OCI-LY1 (cell line): ENCODE results near the gene NIT1.

Experiments used
- H2AFZ ChIP-seq: fragments of 200-600 bp; sonication (generic), shearing (Covaris generic); 2 replicates; pipeline ENCODE4 v1.6.0; 2014; ENCODE audit warnings: antibody characterized with exemption, mild to moderate bottlenecking, low read length
- H3F3A ChIP-seq: fragments of 200-600 bp; sonication (generic), shearing (Covaris generic); 2 replicates; pipeline ENCODE4 v1.6.0; 2014; ENCODE audit warnings: mild to moderate bottlenecking, antibody characterized with exemption, low read length, moderate library complexity; ENCODE audit not compliant: insufficient read depth
- H3K27ac ChIP-seq: fragments of 200-600 bp; sonication (generic); 2 replicates; pipeline ENCODE4 v1.5.1; 2014; ENCODE audit warnings: low read length, mixed run types, mild to moderate bottlenecking, low read depth; ENCODE audit not compliant: poor library complexity, severe bottlenecking
- H3K27me3 ChIP-seq: fragments of 200-600 bp; sonication (generic); 2 replicates; pipeline ENCODE4 v1.6.0; 2014; ENCODE audit warnings: antibody characterized with exemption, mild to moderate bottlenecking, low read length, moderate library complexity; ENCODE audit not compliant: insufficient read depth
- H3K36me3 ChIP-seq: fragments of 200-600 bp; sonication (generic); 2 replicates; pipeline ENCODE4 v1.6.1; 2014; ENCODE audit warnings: mild to moderate bottlenecking, antibody characterized with exemption, low read length, moderate library complexity, mixed read lengths; ENCODE audit not compliant: insufficient read depth
- H3K4me1 ChIP-seq: fragments of 200-600 bp; sonication (generic); 2 replicates; pipeline ENCODE4 v1.5.1; 2014; ENCODE audit warnings: mild to moderate bottlenecking, low read length, moderate library complexity; ENCODE audit not compliant: insufficient read depth, severe bottlenecking
- H3K4me2 ChIP-seq: fragments of 200-600 bp; sonication (generic), shearing (Covaris generic); 2 replicates; pipeline ENCODE4 v1.6.1; 2014; ENCODE audit warnings: low read length
- H3K4me3 ChIP-seq: fragments of 200-600 bp; sonication (generic); 2 replicates; pipeline ENCODE4 v1.5.1; 2014; ENCODE audit warnings: low read length, low read depth, mild to moderate bottlenecking, mixed read lengths; ENCODE audit not compliant: poor library complexity, severe bottlenecking
- H3K79me2 ChIP-seq: fragments of 200-600 bp; shearing (Covaris generic); 2 replicates; pipeline ENCODE4 v1.6.1; 2016; ENCODE audit warnings: mixed run types, low read length, mixed read lengths; ENCODE audit not compliant: insufficient read depth
- H3K9ac ChIP-seq: fragments of 200-600 bp; sonication (generic), shearing (Covaris generic); 2 replicates; pipeline ENCODE4 v1.6.1; 2014; ENCODE audit warnings: mild to moderate bottlenecking, low read length, mixed read lengths
- H3K9me2 ChIP-seq: fragments of 200-600 bp; sonication (generic), shearing (Covaris generic); 2 replicates; pipeline ENCODE4 v1.6.1; 2014; ENCODE audit warnings: low read depth, mild to moderate bottlenecking, low read length, mixed read lengths
- H3K9me3 ChIP-seq: fragments of 200-600 bp; shearing (Covaris generic); 2 replicates; pipeline ENCODE4 v1.6.1; 2014; ENCODE audit warnings: low read length, mixed read lengths
- H4K20me1 ChIP-seq: fragments of 200-600 bp; sonication (generic), shearing (Covaris generic); 2 replicates; pipeline ENCODE4 v1.6.0; 2016; ENCODE audit warnings: mild to moderate bottlenecking, low read length; ENCODE audit not compliant: insufficient read depth
- EZH2 ChIP-seq: fragments of 200-600 bp; sonication (generic), shearing (Covaris generic); IDR thresholded peaks from 2 replicates; pipeline ENCODE4 v1.8.0; 2017; ENCODE audit warnings: borderline replicate concordance, mixed run types, mild to moderate bottlenecking, antibody characterized with exemption, low read length, moderate library complexity, mixed read lengths
- TF ChIP-seq, protein P1 (sequence below): fragments of 200-600 bp; sonication (generic), shearing (Covaris generic); IDR thresholded peaks from 2 replicates; pipeline ENCODE4 v1.5.1; 2017; ENCODE audit warnings: mild to moderate bottlenecking, antibody characterized with exemption, low read length, moderate library complexity, mixed read lengths

The NIT1 gene

GRCh38 chr1:161117759-161118581, at the start of gene NIT1, which contains the start of gene PFDN2:
TSS of gene NIT1 (plus strand) at chr1:161118105. CDS start at chr1:161118177, 72 bp downstream.
TSS of gene PFDN2 (minus strand) at chr1:161118037. CDS start at chr1:161118026, 11 bp downstream.
- peak within 1 kb of the TSS; percentile 66 for H3K27ac ChIP-seq
- H3K9me2 ChIP-seq = no peaks in the 10 kb centered on the region
- H3K79me2 ChIP-seq = peaks cover 47% of the 10 kb centered on the region
- H3K4me1 ChIP-seq = peaks cover 51% of the 10 kb centered on the region
- no peaks in the 10 kb centered on the region for H3F3A ChIP-seq
- H3K36me3 ChIP-seq = peaks cover 62% of the 10 kb centered on the region
- H3K4me2 ChIP-seq = peak within 1 kb of the TSS; percentile 92
- no peak within 1 kb of the TSS for H2AFZ ChIP-seq
- H3K9me3 ChIP-seq = no peaks in the 10 kb centered on the region
- peak within 1 kb of the TSS; percentile 95 for H3K9ac ChIP-seq
- TF ChIP-seq, protein P1, sequence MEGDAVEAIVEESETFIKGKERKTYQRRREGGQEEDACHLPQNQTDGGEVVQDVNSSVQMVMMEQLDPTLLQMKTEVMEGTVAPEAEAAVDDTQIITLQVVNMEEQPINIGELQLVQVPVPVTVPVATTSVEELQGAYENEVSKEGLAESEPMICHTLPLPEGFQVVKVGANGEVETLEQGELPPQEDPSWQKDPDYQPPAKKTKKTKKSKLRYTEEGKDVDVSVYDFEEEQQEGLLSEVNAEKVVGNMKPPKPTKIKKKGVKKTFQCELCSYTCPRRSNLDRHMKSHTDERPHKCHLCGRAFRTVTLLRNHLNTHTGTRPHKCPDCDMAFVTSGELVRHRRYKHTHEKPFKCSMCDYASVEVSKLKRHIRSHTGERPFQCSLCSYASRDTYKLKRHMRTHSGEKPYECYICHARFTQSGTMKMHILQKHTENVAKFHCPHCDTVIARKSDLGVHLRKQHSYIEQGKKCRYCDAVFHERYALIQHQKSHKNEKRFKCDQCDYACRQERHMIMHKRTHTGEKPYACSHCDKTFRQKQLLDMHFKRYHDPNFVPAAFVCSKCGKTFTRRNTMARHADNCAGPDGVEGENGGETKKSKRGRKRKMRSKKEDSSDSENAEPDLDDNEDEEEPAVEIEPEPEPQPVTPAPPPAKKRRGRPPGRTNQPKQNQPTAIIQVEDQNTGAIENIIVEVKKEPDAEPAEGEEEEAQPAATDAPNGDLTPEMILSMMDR = no peak
- no peak for TF ChIP-seq EZH2
- no peaks in the 10 kb centered on the region for H3K27me3 ChIP-seq
- peak within 1 kb of the TSS; percentile 97 for H3K4me3 ChIP-seq
- no peaks in the 10 kb centered on the region for H4K20me1 ChIP-seq

DNA sequence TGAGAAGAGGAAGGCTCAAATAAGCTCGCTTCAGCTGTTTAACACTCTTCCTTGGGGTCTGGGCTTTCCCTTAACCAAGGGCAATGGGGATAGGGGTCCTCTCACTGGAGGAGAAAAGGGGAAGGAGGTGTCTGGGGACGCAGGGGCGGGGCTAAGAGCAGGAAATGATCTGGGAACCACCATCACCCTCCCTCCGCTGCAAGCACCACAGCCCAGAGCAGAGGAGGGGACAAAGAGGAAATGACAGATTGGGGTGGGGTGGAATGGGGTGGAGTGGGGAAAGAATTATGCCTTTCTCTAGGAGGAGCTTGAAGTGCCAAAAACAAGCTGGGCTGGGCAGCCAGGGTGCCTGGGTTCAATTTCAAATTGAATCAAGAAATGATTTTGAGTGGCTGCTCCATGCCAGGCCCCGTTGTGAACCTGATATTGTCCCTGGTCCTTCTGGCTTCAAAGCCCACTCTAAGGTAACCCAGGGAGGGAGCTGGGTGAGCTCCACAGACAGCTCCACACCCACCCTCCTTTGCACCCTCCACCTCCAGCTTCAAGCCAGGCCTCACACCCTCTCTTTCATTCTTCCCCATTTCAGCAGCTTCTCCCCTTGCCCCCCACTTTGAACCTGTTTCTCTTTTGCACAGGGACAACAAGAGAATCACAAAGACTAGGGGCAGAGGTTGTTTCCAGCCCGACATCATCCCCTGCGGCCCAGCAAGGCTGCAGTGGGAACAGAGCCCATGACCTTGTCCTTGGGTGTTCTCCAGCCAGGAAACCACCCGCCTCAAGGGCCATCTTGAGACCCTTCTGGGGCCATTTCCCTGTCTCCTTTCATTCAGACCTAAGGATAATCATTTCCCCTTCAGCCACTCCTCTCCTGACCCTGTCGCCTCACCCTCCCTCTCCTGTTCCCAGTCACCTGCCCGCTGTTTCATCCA, 49.3 kb upstream of the NIT1 start:
- H3K36me3 ChIP-seq = peaks cover 5% of the 10 kb centered on the region; the same call in 1 of the 2 replicates
- H3K4me3 ChIP-seq = peak overlapping the region; percentile 83
- peaks cover 29% of the 10 kb centered on the region for H3K4me1 ChIP-seq
- H3K27me3 ChIP-seq = no peaks in the 10 kb centered on the region
- peak overlapping the region; percentile 85 for H3K27ac ChIP-seq
- no peak overlapping the region for H2AFZ ChIP-seq
- H3K9me2 ChIP-seq = no peaks in the 10 kb centered on the region
- H3F3A ChIP-seq = no peaks in the 10 kb centered on the region
- peak overlapping the region; percentile 95 for H3K9ac ChIP-seq
- 0 out of 2 replicates have a peak, but pooled peaks cover 16% of the 10 kb centered on the region for H3K79me2 ChIP-seq
- TF ChIP-seq, protein P1 = no peak
- no peak for TF ChIP-seq EZH2
- H3K9me3 ChIP-seq = peaks cover 3% of the 10 kb centered on the region; the same call in 1 of the 2 replicates
- peak overlapping the region; percentile 88 for H3K4me2 ChIP-seq
- no peaks in the 10 kb centered on the region for H4K20me1 ChIP-seq

DNA sequence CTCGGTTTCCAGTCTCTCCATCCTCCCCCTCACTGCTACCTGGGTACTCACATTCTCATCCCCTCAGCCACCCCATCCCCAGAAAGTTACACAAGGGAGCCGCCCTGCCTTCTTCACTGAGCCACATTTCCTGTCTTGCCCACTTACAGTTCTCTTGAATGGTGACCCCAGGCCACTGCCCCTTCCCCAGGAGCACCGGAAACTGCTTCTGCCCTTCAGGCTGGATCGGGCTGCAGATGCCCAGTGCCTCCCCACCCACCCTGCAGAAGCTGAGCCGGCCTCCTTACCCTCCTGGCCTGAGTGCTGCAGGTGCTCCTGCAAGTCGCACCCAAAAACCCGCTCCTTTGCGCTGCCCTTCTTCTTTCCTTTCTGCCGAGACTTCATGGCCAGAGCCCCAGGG, 48.7 kb upstream of the NIT1 start:
- Histone ChIP-seq H3K9me3 (peaks cover 3% of the 10 kb centered on the region; the same call in 1 of the 2 replicates), H2AFZ (no peak overlapping the region), H3K79me2 (0 out of 2 replicates have a peak, but pooled peaks cover 16% of the 10 kb centered on the region), H4K20me1 (no peaks in the 10 kb centered on the region), H3K4me3 (peak overlapping the region; percentile 83), H3K9ac (peak overlapping the region; percentile 95), H3K4me2 (peak overlapping the region; percentile 88), H3K36me3 (peaks cover 5% of the 10 kb centered on the region; the same call in 1 of the 2 replicates), H3K27ac (peak overlapping the region; percentile 85), H3K4me1 (peaks cover 29% of the 10 kb centered on the region), H3K9me2 (no peaks in the 10 kb centered on the region), H3F3A (no peaks in the 10 kb centered on the region), H3K27me3 (no peaks in the 10 kb centered on the region)
- TF ChIP-seq, protein P1 = no peak
- TF ChIP-seq EZH2 = no peak
